ENCODE data around the gene RBMS3.

- TF ChIP-seq CTCF (conservative IDR thresholded peaks at IDR 0.05; ENCODE audit: low read length), result no peak
- TF ChIP-seq EZH2phosphoT487 (IDR thresholded peaks at IDR 0.05; ENCODE audit: borderline replicate concordance, low read depth, low read length), result no peak
Measured at GRCh38 chr3:29332195-29332637, 51.3 kb downstream of the RBMS3 start.

All from OCI-LY7 (cell line).